SIG-M5 (cell line): ENCODE data around the gene TXN.
"Not testable (repeated sequence)": the region's sequence is repeated elsewhere in the genome, so short reads cannot be mapped to it uniquely, and the experiment has no call there.

Experiments
- DNase-seq: peaks from one replicate; lab custom pipeline; 2025; lab: John Stamatoyannopoulos, UW

Gene TXN

DNA sequence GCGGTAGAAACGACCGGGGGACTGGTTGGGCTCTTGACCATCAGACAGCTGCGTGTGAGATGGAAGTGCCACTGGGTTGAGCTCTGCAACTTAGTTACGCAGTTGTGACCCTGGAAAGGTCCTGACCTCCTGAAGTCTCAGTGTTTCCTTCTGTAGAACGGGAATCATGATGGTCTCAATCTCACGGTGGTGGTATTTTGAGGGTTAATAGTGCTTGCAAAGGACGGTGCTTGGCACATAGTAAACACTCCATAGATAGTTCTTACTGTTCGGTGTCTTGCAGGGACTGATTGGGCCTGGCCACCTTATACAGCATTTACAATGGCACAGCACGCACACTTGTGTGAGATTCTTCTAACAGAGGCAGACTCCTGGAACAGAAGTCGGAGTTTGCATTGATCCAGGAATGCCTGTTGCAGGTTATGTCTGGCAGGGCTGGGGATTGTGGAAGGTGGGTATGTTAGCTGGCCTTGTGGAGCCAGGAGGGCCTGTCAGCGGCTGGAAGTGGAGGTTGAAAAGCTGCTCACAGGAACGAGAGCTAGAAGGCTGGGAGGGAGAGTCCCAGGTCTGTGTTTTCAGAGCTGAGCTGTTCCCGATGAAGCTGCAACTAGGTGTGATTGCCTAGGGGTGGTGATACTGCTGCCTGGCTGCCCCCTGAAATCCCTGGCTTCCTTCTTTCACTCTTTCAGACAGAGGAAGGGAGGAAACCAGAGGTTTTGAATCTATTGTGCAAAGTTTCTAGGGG lies 962 bp upstream of the TXN start:
- no peak for DNase-seq

DNA sequence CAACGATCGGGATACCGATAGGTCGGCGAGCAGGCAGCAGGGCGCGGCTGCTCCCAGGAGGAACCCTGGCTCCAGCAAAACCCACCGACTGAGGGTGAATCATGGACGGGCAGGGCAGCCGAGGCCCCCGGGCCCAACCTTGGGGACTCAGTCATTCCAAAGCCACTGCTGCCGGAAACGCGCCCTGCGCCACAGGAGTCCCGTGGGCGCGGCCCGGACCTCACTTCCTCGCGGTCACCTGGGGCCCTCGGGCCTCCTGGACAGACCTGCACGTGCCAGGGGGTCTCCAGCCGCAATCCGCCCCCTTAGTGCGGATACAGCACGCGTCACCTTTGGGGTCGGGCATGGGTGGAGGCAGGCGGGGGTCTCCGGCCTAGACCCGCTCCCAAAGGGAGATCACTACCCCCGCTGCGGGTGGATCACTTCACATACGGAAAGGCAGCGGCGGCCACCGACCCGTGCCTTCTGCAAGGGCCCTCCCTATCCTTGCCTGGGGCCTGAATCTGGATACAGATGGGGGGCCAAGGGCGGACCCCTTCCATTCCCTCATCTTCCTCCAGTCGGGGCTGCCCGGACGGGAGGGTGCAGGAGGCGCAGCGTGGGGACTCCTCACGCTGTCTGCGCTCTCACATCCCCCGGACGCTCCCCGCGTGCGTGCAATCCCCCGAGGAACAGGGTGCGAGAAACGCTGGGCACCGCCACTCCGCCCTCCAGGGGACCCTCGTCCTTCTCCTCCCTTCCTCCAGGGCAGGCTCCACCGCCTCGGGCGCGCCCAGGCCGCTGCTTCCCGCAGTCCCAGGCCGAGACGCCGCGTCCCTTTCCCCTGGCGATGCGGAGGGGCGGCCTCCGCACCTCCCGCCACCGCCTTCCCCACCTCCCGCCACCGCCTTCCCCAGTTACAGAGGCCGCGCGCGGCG lies 586 bp downstream of the TXN start:
- no peak for DNase-seq

DNA sequence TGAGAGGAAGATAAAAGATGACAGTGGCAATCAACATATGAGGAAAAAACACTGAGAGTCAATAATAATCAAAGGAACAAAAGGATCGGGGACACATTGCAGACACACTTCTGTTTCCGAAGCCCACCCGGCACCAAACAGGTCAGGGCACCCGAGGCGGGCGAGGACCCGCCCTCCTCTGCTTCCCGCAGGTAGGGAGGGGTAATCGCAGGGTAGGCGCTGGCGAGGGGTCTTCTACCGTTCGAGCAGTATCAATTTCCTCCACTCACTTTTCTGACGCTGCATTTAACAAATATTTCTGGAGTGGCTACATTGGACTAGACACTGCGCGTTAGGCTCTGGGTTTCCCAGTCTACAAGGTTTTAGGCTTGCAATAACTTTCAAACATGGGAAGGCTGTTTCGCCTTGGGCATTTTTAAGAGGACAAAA lies 1.3 kb downstream of the TXN start:
- DNase-seq = no peak

DNA sequence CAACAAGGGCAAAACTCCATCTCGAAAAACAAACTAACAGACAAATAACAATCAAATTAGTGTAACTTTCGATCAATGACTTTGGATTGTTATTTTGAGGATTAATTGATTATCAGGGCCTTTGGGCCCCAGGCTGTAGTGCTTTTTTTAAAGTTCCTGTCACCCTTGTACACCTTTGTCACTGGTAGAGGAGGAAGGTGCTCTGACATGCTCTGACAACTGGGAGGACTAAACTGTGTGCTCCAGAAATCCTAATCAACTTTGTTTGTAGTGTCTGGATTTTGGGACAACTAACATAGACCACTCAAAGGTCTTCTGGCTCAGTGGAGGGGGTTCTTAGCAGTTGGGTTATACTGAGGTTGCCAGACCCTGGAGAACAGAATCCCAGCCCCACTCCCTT lies 1.8 kb downstream of the TXN start:
- no peak for DNase-seq

DNA sequence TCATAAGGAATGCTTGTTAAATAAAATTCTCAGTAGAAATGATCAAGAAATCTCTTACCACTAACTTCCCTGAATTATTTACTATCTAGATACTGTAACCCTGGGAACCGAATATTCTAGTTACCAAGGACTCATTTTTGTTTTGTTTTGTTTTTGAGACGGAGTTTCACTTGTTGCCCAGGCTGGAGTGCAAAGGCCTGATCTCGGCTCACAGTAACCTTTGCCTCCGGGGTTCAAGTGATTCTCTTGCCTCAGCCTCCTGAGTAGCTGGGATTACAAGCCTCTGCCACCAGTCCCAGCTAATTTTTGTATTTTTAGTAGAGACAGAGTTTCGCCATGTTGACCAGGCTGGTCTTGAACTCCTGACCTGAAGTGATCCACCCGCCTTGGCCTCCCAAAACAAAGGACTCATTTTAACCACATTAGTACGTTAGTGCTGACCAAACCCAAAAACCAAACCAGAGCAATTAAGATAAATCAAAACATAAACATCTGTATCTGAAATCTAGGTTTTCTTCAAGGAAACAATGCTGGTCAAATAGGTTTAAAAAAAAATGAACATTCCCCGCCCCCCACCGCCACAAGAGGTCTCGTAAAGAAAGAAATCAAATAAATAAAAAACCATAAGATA lies 3.7 kb downstream of the TXN start:
- DNase-seq = no peak

DNA sequence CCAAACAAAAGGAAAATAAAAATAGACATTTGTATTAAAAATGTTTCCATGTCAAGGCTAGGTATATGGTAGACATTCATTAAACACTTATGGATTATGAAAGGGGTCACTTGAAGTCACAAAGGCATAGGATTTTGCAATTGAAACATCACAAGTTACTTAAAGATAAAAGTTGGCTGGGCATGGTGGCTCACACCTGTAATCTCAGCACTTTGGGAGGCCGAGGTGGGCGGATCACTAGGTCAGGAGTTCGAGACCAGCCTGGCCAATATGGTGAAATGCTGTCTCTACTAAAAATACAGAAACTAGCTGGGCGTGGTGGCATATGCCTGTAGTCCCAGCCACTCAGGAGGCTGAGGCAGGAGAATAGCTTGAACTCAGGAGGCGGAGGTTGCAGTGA lies 4.5 kb downstream of the TXN start:
- DNase-seq = not testable (repeated sequence)

DNA sequence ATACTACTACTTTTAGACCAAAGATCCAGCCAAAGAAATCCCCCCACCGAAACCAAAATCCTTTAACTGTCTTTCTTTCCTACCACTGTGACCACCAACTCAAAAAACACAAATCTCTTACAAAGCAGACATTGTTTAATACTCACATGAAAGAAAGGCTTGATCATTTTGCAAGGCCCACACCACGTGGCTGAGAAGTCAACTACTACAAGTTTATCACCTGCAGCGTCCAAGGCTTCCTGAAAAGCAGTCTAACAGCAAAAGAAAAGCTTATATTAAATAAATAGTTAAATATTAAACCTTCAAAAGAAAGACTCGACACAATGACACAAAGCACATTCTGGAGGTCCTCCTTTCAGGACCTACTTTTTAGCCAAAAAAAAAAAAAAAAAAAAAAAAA lies 5.1 kb downstream of the TXN start:
- no peak for DNase-seq

DNA sequence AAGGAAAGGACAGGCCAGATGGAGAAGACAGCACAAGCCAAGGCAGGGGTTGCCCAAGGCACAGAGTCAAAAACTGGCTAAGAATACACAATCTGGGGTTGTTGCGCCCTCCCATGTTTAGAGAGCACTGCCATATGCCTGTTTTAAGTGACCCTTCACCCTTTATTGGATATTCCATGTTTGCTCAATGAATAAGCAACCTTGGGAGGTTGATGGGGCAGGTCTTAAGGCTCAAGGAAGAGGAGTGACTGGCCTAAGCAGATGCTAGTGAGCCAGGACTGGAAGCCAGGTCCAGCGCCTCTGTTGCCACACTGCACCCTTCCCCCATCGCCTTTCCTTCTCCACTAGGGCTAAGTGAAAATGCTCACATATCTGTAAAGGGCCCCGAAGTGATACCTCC lies 6.7 kb downstream of the TXN start:
- DNase-seq = no peak

DNA sequence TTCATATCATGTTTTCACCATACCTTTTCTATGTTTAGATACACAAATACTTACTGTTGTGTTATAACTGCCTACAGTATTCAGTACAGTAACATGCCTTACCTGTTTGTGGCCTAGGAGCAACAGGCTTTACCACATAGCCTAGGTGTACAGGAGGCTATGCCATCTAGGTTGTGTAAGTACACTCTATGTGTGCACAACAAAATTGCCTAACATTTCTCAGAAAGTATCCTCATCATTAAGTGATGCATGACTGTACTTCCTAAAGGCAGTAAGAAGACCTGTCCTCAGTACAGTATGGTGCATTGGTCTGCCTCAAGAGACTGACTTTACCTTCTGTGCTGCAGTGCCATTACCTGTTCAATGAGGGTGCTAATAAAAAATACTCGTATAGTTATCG lies 7.9 kb downstream of the TXN start:
- no peak for DNase-seq

DNA sequence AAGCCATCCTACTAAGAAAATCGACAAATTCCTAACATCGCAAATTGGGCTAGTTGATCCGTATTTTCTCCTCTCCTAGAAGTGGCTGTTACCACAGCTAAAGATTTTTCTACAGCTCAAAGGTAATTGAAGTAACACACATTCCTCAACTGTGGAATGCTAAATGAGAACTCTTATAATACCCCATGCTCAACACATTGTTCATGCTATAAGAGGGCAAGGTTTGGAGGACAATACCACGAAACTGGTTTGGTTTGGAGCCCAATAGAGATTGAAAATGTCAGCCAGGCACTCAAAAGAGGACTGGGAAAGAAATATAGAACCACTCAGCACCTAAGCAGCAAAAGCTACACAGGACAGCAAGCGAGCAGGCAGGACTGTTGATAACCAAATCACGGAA lies 10.1 kb downstream of the TXN start:
- DNase-seq = no peak

DNA sequence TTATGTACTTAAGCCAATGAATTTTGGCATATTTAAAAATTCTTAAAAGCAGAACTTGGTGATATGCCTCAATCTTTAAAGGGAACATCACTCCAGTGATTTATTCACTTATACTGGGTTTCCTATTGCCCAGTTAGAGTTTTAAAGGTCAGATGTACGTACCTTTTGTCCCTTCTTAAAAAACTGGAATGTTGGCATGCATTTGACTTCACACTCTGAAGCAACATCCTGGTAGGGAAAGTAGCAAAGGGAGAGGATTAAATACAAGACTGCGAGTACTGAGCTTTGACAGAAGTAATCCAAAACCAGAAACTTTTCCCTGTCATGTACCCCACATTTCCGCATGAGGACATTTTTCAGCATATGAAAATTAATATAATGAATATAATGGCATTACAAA lies 11.7 kb downstream of the TXN start:
- DNase-seq = no peak

DNA sequence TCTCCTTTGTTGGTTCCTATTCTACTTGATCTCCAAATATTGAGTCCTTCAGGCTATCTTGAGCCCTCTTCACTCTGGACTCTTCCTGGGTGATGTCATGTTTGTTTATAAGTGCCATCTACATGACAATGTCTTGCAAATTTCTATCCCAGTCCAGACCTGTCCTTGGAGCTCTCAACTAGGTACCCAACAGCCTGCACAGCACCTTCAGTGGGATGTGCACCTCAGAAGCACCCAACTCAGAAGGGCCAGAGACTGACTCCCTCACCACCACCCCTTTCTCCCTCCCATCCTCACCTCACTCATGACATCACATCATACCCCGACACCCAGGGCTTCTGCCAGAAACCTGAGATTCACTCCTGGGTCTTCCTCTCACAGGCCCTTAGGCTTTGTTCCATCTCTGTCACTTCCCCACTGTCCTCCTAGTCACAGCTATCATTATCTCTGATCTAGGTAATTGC lies 14.4 kb downstream of the TXN start:
- DNase-seq = no peak

DNA sequence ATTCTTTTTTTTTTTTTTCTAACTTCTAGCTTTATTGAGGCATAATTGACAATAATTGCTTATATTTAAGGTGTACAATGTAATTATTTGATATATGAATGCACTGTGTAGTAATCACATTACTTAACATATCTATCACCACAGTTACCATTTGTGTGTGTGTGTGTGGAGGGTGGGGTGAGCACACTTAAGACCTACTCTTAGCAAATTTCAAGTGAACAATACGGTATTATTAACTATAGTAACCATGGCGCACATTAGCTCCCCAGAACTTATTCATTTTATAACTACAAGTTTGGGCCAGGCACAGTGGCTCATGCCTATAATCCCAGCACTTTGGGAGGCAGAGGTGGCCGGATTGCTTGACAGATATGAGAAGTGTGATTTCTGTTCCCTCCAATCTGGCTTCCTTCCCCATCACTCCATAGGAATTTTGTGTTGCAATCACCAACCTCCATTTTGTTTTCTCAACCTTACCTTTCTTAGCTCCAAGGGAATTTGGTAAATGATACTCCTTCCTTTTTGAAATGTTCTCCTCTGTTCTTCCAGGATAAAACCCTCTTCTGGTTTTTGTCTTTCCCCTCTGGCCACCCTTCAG lies 14.9 kb downstream of the TXN start:
- no peak for DNase-seq

DNA sequence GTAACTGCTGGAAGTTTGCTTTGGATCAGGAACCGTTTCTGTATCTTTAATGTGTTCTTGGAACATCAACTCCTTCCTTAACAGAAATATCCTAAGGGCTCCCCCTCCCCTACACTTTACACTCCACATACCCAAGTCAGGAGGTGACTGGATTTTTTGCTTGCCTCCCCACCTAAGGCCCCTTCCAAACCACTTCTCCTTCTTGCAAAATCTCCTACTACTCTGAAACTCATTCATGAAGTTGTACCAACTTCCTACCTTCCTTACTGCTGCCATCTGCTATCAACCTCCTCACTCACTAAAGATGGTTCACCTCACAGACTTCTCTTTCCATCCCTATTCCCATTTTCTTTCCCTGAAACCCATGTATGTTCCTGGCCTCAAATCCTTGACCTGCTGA lies 16.1 kb downstream of the TXN start:
- DNase-seq = no peak

DNA sequence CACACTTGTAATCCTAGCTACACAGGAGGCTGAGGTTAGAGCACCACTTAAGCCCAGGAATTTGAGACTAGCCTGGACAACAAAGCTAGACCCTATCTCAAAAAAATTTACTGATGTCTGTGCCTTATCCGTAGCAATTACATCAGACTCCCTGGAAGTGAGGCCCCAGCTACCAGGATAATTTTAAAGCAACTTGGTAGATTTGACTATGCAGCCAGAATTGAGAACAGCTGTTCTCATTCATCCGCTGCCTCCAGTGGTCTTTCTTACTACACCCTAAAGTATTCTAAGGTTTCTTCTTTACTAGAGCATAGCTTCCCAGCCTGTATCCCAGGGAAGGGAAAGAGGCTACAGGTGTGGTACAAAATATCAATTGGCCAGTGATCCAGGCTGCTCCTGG lies 28.0 kb downstream of the TXN start:
- DNase-seq = no peak

DNA sequence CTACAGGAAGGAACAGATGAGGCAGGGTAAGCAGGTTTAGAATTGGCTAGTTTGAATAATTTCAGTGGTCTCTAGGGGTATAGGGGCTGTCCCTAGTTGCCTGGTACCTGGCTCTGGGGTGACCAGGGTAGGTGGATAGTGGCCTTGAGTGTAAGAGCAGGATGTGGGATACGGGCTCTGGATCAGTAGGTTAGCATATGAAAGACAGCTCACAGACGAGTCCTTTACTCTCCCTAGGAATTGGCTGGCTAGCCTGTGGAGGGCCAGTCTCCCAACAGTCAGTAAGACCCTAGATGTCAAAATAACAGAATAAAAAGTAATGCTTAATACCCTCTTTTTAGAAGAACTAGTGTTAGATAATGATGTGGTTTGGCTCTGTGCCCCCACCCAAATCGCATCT lies 31.7 kb downstream of the TXN start:
- DNase-seq = no peak

DNA sequence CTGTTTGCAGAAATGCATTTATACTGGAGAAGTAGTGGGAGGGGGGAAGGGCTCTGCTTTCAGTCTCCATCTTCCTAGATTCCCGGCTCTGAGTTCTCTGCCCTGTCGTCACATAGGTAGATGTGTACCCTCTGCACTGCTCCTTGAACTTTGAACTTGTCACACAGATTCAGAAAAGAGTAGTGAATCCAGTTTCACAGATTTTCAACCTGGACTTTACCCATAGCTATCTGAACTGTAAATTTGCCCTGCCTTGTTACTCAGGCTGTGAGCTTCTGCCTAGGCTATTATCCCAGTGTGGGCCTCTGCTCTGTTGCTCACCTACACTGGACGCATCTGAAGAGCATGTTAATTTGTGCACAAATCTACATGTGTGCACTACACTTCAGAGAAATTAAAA lies 35.5 kb downstream of the TXN start:
- no peak for DNase-seq

DNA sequence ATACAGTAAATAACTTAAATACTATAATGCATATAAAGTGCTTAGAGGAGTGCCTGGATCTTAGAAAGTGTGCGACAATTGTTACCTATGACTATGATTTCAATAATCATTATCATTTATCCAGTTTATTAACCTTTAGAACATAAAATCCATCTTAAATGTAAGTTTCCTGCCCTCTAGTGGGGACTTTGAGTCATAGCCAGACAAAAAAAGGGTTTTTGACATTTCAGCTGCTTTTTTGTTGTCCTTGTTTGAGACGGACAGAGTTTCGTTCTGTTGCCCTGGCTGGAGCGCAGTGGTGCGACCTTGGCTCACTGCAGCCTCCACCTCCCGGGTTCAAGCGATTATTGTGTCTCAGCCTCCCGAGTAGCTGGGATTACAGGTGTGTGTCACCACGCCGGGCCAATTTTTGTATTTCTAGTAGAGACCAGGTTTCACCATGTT lies 38.6 kb downstream of the TXN start:
- DNase-seq = no peak

DNA sequence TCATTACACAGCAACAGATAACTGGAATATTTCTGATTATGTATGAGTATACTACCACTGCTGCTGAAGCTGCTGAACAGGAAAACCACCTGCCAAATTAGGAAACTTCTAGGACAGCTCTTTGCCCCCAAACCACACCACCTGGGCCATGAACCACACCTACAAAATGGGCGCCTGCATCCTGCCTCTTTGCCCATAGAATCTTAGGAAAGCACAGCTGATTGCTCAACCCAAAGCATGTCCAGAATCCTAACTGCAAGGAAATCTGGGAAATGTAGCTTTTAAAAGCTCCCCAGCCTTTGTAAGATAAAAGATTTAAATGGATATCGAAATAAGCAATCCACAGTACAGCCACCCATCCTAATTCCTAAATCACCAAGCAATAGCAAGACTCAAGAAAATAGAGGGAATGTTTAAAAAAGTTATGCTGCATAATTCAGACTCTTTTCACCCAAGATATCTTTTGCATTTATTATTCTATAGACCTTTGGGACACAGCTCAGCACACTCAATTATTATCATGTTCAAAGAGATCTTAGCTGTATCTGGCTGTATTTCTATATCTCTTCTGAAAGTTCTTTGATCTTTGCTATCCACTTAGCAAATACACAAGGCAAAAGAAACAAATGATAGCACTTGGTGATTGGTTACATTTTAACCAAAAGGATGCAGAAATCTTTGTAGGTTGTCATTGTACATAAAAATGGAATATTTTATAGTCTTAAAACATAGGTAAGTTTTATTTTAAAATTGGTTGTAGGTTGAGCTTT lies 41.5 kb downstream of the TXN start:
- no peak for DNase-seq

DNA sequence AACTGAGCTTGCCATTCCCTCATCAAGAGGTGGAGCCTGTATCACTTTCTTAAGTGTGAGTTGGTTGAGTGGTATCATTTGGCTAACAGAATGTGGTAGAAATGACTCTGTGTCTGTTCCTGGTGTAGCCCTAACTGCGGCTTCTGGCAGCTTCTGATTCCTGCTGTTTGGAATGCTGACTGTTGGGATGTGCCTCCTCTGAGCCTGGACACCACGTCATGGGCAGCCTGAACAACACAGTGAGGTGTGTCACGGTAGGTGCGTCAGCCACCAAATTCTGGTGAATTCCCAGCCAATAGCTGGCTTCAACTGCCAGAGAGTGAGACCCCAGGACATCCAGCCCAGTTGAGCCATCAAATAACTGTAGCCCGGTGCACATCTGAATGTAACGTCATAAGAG lies 42.2 kb downstream of the TXN start:
- DNase-seq = no peak

DNA sequence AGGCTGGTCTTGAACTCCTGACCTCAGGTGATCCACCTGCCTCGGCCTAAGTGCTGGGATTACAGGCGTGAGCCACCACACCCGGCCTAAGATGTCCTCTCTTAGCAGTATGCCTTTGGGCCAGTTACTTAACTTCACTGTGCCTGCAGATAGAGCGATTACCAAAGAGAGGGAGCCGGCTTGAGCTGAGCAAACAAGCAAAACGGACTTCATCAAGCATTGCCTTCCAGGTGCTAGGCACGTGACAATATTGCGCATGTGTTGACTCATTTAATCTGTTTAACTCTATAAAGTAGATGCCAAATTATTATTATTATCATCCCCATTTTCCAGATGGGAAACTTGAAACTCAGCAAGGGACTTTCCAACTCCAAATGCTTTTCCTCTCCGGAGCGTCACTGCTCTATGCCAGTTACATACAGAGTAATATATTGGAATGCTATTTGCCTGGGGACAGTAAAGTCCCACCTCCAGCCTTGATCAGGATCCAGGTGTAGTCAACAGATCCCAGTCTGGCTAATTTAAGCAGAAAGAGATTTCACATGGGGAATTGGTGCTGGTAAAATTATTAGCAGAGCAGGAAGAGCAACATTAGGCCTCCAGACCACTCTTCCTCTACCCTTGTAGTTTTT lies 42.8 kb downstream of the TXN start:
- DNase-seq = no peak
